Neural cell (in vitro differentiated cells): ENCODE data around the gene PTCH1. TPM values are rescaled to one million over a fixed set of nuclear protein-coding genes. Genes with fewer than 3 reads are reported as not detected.

ENCODE experiments used
- H2AFZ ChIP-seq: fragments of 200-600, 300-800 bp; sonication (generic), shearing (Covaris generic); 2 replicates; pipeline ENCODE4 v1.6.0; 2014; ENCODE audit warnings: low read depth, mild to moderate bottlenecking, antibody characterized with exemption, low read length, moderate library complexity
- H3F3A ChIP-seq: fragments of 200-600 bp; shearing (Covaris generic); 2 replicates; pipeline ENCODE4 v1.6.1; 2016; ENCODE audit warnings: mild to moderate bottlenecking, moderate library complexity, mixed read lengths, antibody characterized with exemption, low read length; ENCODE audit not compliant: insufficient read depth, poor library complexity, severe bottlenecking
- H3K27ac ChIP-seq: fragments of 200-600, 300-800 bp; sonication (generic), shearing (Covaris generic); 2 replicates; pipeline ENCODE4 v1.5.1; 2014; ENCODE audit warnings: mild to moderate bottlenecking, low read length, moderate library complexity
- H3K27me3 ChIP-seq: fragments of 300-800, 200-600 bp; sonication (generic), shearing (Covaris generic); 2 replicates; pipeline ENCODE4 v1.6.0; 2014; ENCODE audit warnings: mild to moderate bottlenecking, low read depth, low read length, moderate library complexity; ENCODE audit not compliant: insufficient read depth
- H3K36me3 ChIP-seq: fragments of 300-800, 200-600 bp; sonication (generic), shearing (Covaris generic); 2 replicates; pipeline ENCODE4 v1.5.1; 2014; ENCODE audit warnings: mild to moderate bottlenecking, antibody characterized with exemption, low read length, moderate library complexity; ENCODE audit not compliant: insufficient read depth
- H3K4me2 ChIP-seq: fragments of 300-800, 200-600 bp; sonication (generic), shearing (Covaris generic); 2 replicates; pipeline ENCODE4 v1.6.0; 2014; ENCODE audit warnings: mild to moderate bottlenecking, low read length
- H3K4me3 ChIP-seq: fragments of 300-800, 200-600 bp; sonication (generic), shearing (Covaris generic); 2 replicates; pipeline ENCODE4 v1.5.1; 2014; ENCODE audit warnings: mild to moderate bottlenecking, low read length, moderate library complexity
- H3K79me2 ChIP-seq: fragments of 200-600 bp; shearing (Covaris generic); replicated peaks from 2 replicates; pipeline ENCODE4 v1.6.0; 2014; ENCODE audit warnings: mild to moderate bottlenecking, low read length, moderate library complexity; ENCODE audit not compliant: insufficient read depth
- H3K9ac ChIP-seq: fragments of 300-800, 200-600 bp; sonication (generic), shearing (Covaris generic); 2 replicates; pipeline ENCODE4 v1.6.1; 2016; ENCODE audit warnings: mild to moderate bottlenecking, low read length, mixed read lengths
- H3K9me2 ChIP-seq: fragments of 200-600 bp; shearing (Covaris generic); 2 replicates; pipeline ENCODE4 v1.6.1; 2016; ENCODE audit warnings: mild to moderate bottlenecking, low read length, mixed read lengths; ENCODE audit not compliant: insufficient read depth
- H3K9me3 ChIP-seq: fragments of 200-600, 300-800 bp; sonication (generic), shearing (Covaris generic); 2 replicates; pipeline ENCODE4 v1.6.1; 2016; ENCODE audit warnings: mild to moderate bottlenecking, mixed run types, low read length, moderate library complexity, mixed read lengths
- H4K20me1 ChIP-seq: fragments of 200-600 bp; shearing (Covaris generic); 2 replicates; pipeline ENCODE4 v1.6.1; 2016; ENCODE audit warnings: mild to moderate bottlenecking, mixed run types; ENCODE audit not compliant: insufficient read depth
- EP300 ChIP-seq: fragments of 450-650 bp; conservative IDR thresholded peaks from 2 replicates; pipeline ENCODE4 v1.6.1; 2014; ENCODE audit warnings: antibody characterized with exemption, mild to moderate bottlenecking, moderate library complexity; ENCODE audit not compliant: poor library complexity, severe bottlenecking
- EZH2 ChIP-seq: fragments of 200-600, 300-800 bp; shearing (Covaris generic), sonication (generic); IDR thresholded peaks from 2 replicates; pipeline ENCODE4 v1.6.1; 2014; ENCODE audit warnings: antibody characterized with exemption, low read length, borderline replicate concordance, mild to moderate bottlenecking; ENCODE audit not compliant: insufficient read depth, poor library complexity, severe bottlenecking
- MXI1 ChIP-seq: fragments of 450-650 bp; conservative IDR thresholded peaks from 2 replicates; pipeline ENCODE4 v1.6.1; 2014; ENCODE audit warnings: antibody characterized with exemption, mild to moderate bottlenecking; ENCODE audit not compliant: poor library complexity, severe bottlenecking
- POLR2AphosphoS5 ChIP-seq: IDR thresholded peaks from 2 replicates; pipeline ENCODE4 v1.6.1; 2012
- RAD21 ChIP-seq: fragments of 450-650 bp; conservative IDR thresholded peaks from 2 replicates; pipeline ENCODE4 v1.6.1; 2014; ENCODE audit warnings: antibody characterized with exemption, mild to moderate bottlenecking, moderate library complexity
- SMC3 ChIP-seq: fragments of 450-650 bp; conservative IDR thresholded peaks from 2 replicates; pipeline ENCODE4 v1.6.1; 2014; ENCODE audit warnings: antibody characterized with exemption, mild to moderate bottlenecking, moderate library complexity; ENCODE audit not compliant: poor library complexity
- TAF1 ChIP-seq: IDR thresholded peaks from 2 replicates; pipeline ENCODE4 v1.6.1; 2012; ENCODE audit warnings: low read depth
- polyA plus RNA-seq: library from polyadenylated mRNA; depleted of rRNA; stranded (reverse); fragments of >200 nt; gene quantifications from 2 replicates; pipeline ENCODE4 v1.2.3, GENCODE V29; 2014
- TF ChIP-seq, protein P1 (sequence below): IDR thresholded peaks from 2 replicates; pipeline ENCODE4 v1.6.1; 2012; ENCODE audit warnings: borderline replicate concordance
- TF ChIP-seq, protein P2 (sequence below): fragments of 450-650 bp; IDR thresholded peaks from 2 replicates; pipeline ENCODE4 v1.5.1; 2014; ENCODE audit warnings: antibody characterized with exemption, mild to moderate bottlenecking, moderate library complexity; ENCODE audit not compliant: poor library complexity, severe bottlenecking

The PTCH1 gene
- polyA plus RNA-seq, 1 donor from 2014 or later: 15.6 TPM

DNA sequence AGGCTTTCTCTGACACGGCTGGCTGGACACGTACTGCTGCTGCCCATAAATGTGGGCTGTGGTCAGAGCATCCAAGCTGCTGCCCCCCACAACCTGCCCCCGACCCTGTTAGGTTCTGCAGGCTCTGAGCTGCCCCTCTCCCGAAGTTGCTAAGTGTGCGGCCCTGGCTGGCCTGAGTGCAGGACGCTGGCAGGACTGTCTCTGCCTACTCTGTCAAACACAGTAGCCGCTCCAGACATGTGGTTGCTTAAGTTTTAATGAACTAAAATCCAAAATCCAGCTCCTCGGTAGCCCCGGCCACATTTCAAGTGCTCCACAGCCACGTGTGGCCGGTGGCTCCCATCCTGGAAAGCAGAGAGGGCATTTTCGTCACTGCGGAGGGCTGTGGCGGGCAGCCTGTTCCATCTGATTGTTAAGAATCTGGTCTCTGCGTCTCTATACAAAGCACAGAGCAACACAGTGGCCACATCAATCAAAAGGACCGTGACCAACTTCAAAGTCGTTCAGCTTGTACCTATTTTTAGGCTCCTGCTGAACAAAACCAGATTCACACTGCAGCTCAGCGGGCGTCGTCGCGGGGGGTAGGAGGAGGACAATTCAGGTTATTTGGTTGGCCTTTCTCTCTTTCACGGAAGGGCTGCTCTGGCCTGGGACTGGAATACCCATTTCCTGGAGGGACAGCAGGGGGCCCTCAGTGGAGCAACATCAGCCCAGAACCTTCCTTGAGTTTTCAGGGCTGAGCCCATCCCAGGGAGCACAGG lies 68.9 kb downstream of the PTCH1 start:
- H3K4me2 ChIP-seq: no peak overlapping the region
- no peak overlapping the region for H3K4me3 ChIP-seq
- H3K36me3 ChIP-seq: peaks cover 12% of the 10 kb centered on the region
- H3K9me3 ChIP-seq: no peaks in the 10 kb centered on the region
- no peaks in the 10 kb centered on the region for H3K27me3 ChIP-seq
- no peaks in the 10 kb centered on the region for H3K79me2 ChIP-seq
- H3K9me2 ChIP-seq: no peaks in the 10 kb centered on the region
- no peak for TF ChIP-seq TAF1
- no peak for TF ChIP-seq EZH2
- no peak for TF ChIP-seq MXI1
- TF ChIP-seq RAD21: no peak
- TF ChIP-seq, protein P1, sequence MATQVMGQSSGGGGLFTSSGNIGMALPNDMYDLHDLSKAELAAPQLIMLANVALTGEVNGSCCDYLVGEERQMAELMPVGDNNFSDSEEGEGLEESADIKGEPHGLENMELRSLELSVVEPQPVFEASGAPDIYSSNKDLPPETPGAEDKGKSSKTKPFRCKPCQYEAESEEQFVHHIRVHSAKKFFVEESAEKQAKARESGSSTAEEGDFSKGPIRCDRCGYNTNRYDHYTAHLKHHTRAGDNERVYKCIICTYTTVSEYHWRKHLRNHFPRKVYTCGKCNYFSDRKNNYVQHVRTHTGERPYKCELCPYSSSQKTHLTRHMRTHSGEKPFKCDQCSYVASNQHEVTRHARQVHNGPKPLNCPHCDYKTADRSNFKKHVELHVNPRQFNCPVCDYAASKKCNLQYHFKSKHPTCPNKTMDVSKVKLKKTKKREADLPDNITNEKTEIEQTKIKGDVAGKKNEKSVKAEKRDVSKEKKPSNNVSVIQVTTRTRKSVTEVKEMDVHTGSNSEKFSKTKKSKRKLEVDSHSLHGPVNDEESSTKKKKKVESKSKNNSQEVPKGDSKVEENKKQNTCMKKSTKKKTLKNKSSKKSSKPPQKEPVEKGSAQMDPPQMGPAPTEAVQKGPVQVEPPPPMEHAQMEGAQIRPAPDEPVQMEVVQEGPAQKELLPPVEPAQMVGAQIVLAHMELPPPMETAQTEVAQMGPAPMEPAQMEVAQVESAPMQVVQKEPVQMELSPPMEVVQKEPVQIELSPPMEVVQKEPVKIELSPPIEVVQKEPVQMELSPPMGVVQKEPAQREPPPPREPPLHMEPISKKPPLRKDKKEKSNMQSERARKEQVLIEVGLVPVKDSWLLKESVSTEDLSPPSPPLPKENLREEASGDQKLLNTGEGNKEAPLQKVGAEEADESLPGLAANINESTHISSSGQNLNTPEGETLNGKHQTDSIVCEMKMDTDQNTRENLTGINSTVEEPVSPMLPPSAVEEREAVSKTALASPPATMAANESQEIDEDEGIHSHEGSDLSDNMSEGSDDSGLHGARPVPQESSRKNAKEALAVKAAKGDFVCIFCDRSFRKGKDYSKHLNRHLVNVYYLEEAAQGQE: no peak
- TF ChIP-seq SMC3: no peak
- TF ChIP-seq EP300: no peak
- TF ChIP-seq POLR2AphosphoS5: no peak
- TF ChIP-seq, protein P2, sequence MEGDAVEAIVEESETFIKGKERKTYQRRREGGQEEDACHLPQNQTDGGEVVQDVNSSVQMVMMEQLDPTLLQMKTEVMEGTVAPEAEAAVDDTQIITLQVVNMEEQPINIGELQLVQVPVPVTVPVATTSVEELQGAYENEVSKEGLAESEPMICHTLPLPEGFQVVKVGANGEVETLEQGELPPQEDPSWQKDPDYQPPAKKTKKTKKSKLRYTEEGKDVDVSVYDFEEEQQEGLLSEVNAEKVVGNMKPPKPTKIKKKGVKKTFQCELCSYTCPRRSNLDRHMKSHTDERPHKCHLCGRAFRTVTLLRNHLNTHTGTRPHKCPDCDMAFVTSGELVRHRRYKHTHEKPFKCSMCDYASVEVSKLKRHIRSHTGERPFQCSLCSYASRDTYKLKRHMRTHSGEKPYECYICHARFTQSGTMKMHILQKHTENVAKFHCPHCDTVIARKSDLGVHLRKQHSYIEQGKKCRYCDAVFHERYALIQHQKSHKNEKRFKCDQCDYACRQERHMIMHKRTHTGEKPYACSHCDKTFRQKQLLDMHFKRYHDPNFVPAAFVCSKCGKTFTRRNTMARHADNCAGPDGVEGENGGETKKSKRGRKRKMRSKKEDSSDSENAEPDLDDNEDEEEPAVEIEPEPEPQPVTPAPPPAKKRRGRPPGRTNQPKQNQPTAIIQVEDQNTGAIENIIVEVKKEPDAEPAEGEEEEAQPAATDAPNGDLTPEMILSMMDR: no peak
- no peaks in the 10 kb centered on the region for H4K20me1 ChIP-seq
- H3F3A ChIP-seq: no peaks in the 10 kb centered on the region
- H3K9ac ChIP-seq: no peak overlapping the region
- H2AFZ ChIP-seq: no peak overlapping the region
- H3K27ac ChIP-seq: no peak overlapping the region

- no peaks in the 10 kb centered on the region for H4K20me1 ChIP-seq
- peaks cover 12% of the 10 kb centered on the region for H3K36me3 ChIP-seq
- H3K4me2 ChIP-seq: no peak overlapping the region
- TF ChIP-seq POLR2AphosphoS5 (no peak), RAD21 (no peak), SMC3 (no peak), EP300 (no peak), EZH2 (no peak), MXI1 (no peak), TAF1 (no peak)
- TF ChIP-seq, protein P2: no peak
- TF ChIP-seq, protein P1: no peak
- H3K27ac ChIP-seq: no peak overlapping the region
- H3K9me2 ChIP-seq: no peaks in the 10 kb centered on the region
- no peak overlapping the region for H2AFZ ChIP-seq
- no peak overlapping the region for H3K4me3 ChIP-seq
- H3K9me3 ChIP-seq: no peaks in the 10 kb centered on the region
- no peaks in the 10 kb centered on the region for H3F3A ChIP-seq
- H3K27me3 ChIP-seq: no peaks in the 10 kb centered on the region
- no peaks in the 10 kb centered on the region for H3K79me2 ChIP-seq
- H3K9ac ChIP-seq: no peak overlapping the region
These were observed 69.8 kb downstream of the PTCH1 start for GRCh38 chr9:95446984-95447383.
